ENCODE data around the gene TENT5C. TPM values are rescaled to one million over a fixed set of nuclear protein-coding genes. Genes with fewer than 3 reads are reported as not detected.

TENT5C gene
- total RNA-seq, 2 donors from 2014 or later = 3.6 to 12.4 TPM

Other genes with a start within 250 kb of the TENT5C start
- gene MAN1A2, start 238.6 kb upstream of the TENT5C start, total RNA-seq = 10 to 100 TPM; 47.3 to 48.7 TPM

Data from posterior vena cava (tissue), 2 donors.